ENCODE measurements around the gene CTNNA2. TPM values are rescaled to one million over a fixed set of nuclear protein-coding genes. Genes with fewer than 3 reads are reported as not detected.
A peak's percentile ranks its signal among the peaks of the same experiment; 100 is the strongest.

CTNNA2 gene
- total RNA-seq, 1 donor from 2014 or later, result 43.5 TPM

DNA sequence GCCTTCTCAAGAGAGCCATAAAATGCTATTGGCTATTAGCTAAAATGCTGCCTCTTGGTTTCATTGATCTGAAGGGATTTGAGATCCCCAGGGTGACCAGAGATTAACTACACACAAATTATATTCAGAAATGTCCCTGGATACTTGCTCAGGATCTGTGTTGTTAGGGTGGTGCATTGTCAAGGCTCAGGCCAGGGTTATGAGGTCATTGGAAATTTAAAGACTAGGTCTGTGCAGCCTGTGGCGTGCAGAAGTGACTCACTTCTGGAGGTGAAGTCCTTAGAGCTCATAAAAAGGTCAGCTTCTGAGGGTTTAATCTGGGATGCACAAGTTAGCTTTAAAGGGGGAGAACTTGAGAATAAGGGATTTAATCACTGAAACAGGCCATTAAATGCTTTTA, 768.2 kb downstream of the CTNNA2 start:
- no peak for TF ChIP-seq EZH2 (IDR thresholded peaks at IDR 0.05)
- TF ChIP-seq EZH2phosphoT487 (IDR thresholded peaks at IDR 0.05), result no peak
- TF ChIP-seq, protein P1, sequence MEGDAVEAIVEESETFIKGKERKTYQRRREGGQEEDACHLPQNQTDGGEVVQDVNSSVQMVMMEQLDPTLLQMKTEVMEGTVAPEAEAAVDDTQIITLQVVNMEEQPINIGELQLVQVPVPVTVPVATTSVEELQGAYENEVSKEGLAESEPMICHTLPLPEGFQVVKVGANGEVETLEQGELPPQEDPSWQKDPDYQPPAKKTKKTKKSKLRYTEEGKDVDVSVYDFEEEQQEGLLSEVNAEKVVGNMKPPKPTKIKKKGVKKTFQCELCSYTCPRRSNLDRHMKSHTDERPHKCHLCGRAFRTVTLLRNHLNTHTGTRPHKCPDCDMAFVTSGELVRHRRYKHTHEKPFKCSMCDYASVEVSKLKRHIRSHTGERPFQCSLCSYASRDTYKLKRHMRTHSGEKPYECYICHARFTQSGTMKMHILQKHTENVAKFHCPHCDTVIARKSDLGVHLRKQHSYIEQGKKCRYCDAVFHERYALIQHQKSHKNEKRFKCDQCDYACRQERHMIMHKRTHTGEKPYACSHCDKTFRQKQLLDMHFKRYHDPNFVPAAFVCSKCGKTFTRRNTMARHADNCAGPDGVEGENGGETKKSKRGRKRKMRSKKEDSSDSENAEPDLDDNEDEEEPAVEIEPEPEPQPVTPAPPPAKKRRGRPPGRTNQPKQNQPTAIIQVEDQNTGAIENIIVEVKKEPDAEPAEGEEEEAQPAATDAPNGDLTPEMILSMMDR (IDR thresholded peaks at IDR 0.05), result no peak
- Mint-ChIP-seq H3K4me3 (peak overlapping the region; percentile 28), H3K36me3 (peaks cover 10% of the 10 kb centered on the region), H3K27ac (peak overlapping the region; percentile 97), H3K4me1 (peaks cover 56% of the 10 kb centered on the region), H3K9me3 (peaks cover 22% of the 10 kb centered on the region), H3K27me3 (ENCODE audit: insufficient read depth, low read depth) (peaks cover 2% of the 10 kb centered on the region)
- DNase-seq (ENCODE audit: low spot score), result no peak
- no peaks in the 10 kb centered on the region for H3K9me3 ChIP-seq (ENCODE audit: low read depth)
- H3K9ac ChIP-seq, result no peak overlapping the region
- H4K20me1 ChIP-seq (ENCODE audit: low read depth), result no peaks in the 10 kb centered on the region
- no peak overlapping the region for H3K4me2 ChIP-seq
- H3K79me2 ChIP-seq (ENCODE audit: low read depth), result no peaks in the 10 kb centered on the region
- no peaks in the 10 kb centered on the region for H3F3A ChIP-seq (ENCODE audit: low read depth)
- no peak overlapping the region for H3K4me3 ChIP-seq
- H3K27me3 ChIP-seq, result no peaks in the 10 kb centered on the region
- no peaks in the 10 kb centered on the region for H3K36me3 ChIP-seq
- no peak overlapping the region for H3K27ac ChIP-seq
- no peak overlapping the region for H2AFZ ChIP-seq (replicated peaks)
- no peaks in the 10 kb centered on the region for H3K4me1 ChIP-seq

DNA sequence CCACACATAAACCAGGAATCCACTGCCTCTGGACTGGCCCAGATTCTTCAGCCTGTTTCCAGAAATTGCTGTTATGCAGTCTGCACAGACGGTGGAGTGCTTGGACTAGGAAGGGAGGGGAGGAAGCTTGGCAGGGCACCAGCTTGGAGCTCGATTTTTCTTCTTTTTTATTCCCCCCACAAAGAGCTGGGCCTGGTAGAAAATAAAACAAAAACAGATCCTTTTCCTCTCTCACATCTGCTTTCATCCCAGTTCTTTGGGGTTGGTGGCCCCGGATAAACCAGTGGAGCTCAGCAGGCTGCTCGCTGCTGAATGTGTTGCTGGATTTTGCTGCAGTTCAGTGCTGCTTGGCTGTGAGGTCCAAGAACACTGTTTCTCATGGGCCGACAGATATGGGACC, 775.7 kb downstream of the CTNNA2 start:
- H3K36me3 ChIP-seq, result no peaks in the 10 kb centered on the region
- H2AFZ ChIP-seq (replicated peaks), result peak overlapping the region; percentile 55
- peak; percentile 26 for DNase-seq (ENCODE audit: low spot score)
- peaks cover 39% of the 10 kb centered on the region for H3K4me1 Mint-ChIP-seq
- no peak overlapping the region for H3K4me2 ChIP-seq
- peaks cover 16% of the 10 kb centered on the region for H3K4me1 ChIP-seq
- no peak overlapping the region for H3K4me3 ChIP-seq
- H3K27me3 ChIP-seq, result no peaks in the 10 kb centered on the region
- no peaks in the 10 kb centered on the region for H4K20me1 ChIP-seq (ENCODE audit: low read depth)
- no peak for TF ChIP-seq EZH2 (IDR thresholded peaks at IDR 0.05)
- TF ChIP-seq, protein P1 (IDR thresholded peaks at IDR 0.05), result peak; percentile 43
- H3K27ac Mint-ChIP-seq, result peak overlapping the region; percentile 28
- no peak overlapping the region for H3K4me3 Mint-ChIP-seq
- no peaks in the 10 kb centered on the region for H3K36me3 Mint-ChIP-seq
- H3K27me3 Mint-ChIP-seq (ENCODE audit: insufficient read depth, low read depth), result peaks cover 2% of the 10 kb centered on the region
- H3K9me3 ChIP-seq (ENCODE audit: low read depth), result no peaks in the 10 kb centered on the region
- no peaks in the 10 kb centered on the region for H3K79me2 ChIP-seq (ENCODE audit: low read depth)
- H3K9me3 Mint-ChIP-seq, result peaks cover 5% of the 10 kb centered on the region
- no peak overlapping the region for H3K9ac ChIP-seq
- no peaks in the 10 kb centered on the region for H3F3A ChIP-seq (ENCODE audit: low read depth)
- H3K27ac ChIP-seq, result no peak overlapping the region

DNA sequence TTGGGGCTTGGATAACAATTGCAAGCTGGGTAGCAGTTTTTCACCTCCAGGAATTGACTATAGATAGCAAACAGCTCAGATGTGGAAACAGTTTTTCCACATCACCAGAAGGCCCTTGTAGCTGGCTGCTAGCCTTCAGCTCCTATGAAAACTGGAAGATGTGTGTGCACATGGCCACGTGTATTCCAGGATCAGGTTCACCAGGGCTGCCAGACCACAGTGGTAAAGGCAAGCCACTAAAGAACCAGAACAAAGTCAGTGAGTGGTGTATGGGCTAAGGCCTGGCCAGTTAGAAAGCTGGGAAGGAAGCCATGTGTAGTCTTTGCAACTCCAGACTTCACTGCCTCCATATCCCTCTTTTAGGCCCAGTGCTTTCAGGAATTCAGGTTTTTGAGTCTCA, 778.8 kb downstream of the CTNNA2 start:
- Mint-ChIP-seq H3K36me3 (no peaks in the 10 kb centered on the region), H3K27ac (no peak overlapping the region), H3K27me3 (ENCODE audit: insufficient read depth, low read depth) (peaks cover 2% of the 10 kb centered on the region), H3K4me3 (no peak overlapping the region), H3K4me1 (peaks cover 29% of the 10 kb centered on the region), H3K9me3 (no peaks in the 10 kb centered on the region)
- Histone ChIP-seq H3K4me1 (peaks cover 17% of the 10 kb centered on the region), H3K27ac (no peak overlapping the region), H3K27me3 (no peaks in the 10 kb centered on the region), H3K9ac (no peak overlapping the region), H3K4me3 (no peak overlapping the region), H3F3A (ENCODE audit: low read depth) (no peaks in the 10 kb centered on the region), H3K36me3 (no peaks in the 10 kb centered on the region), H3K79me2 (ENCODE audit: low read depth) (no peaks in the 10 kb centered on the region), H4K20me1 (ENCODE audit: low read depth) (no peaks in the 10 kb centered on the region), H3K9me3 (ENCODE audit: low read depth) (no peaks in the 10 kb centered on the region), H3K4me2 (no peak overlapping the region), H2AFZ (replicated peaks) (no peak overlapping the region)
- TF ChIP-seq EZH2 (IDR thresholded peaks at IDR 0.05) (no peak), EZH2phosphoT487 (IDR thresholded peaks at IDR 0.05) (no peak)
- TF ChIP-seq, protein P1 (IDR thresholded peaks at IDR 0.05), result no peak
- DNase-seq (ENCODE audit: low spot score), result no peak

Measured in neural progenitor cell (in vitro differentiated cells).